Measurements from ENCODE around the gene SUMF1.

The SUMF1 gene

GRCh38 chr3:4497005-4497692, 30.1 kb upstream of the SUMF1 start:
- FAIRE-seq: no peak

GRCh38 chr3:4496087-4496452, 29.0 kb upstream of the SUMF1 start:
- FAIRE-seq: no peak

GRCh38 chr3:4495294-4496086, 28.4 kb upstream of the SUMF1 start:
- no peak for FAIRE-seq

GRCh38 chr3:4494895-4495264, 27.8 kb upstream of the SUMF1 start:
- FAIRE-seq: no peak

GRCh38 chr3:4493941-4494894, 27.1 kb upstream of the SUMF1 start:
- no peak for FAIRE-seq

GRCh38 chr3:4493014-4493940, 26.2 kb upstream of the SUMF1 start, which contains the start of gene ITPR1:
TSS of gene ITPR1 (plus strand) at chr3:4493348. CDS start at chr3:4516492, 23,144 bp downstream.
- peak; percentile 94 for FAIRE-seq

- no peak for FAIRE-seq
These were observed 25.3 kb upstream of the SUMF1 start for GRCh38 chr3:4492208-4493013.

- FAIRE-seq: no peak
These were observed 24.8 kb upstream of the SUMF1 start for GRCh38 chr3:4491855-4492207.

- FAIRE-seq: no peak
These were observed 11.2 kb upstream of the SUMF1 start for GRCh38 chr3:4478261-4478660.

- FAIRE-seq: no peak
These were observed 9.4 kb upstream of the SUMF1 start for GRCh38 chr3:4476496-4476895.

- FAIRE-seq: no peak
These were observed 8.7 kb upstream of the SUMF1 start for GRCh38 chr3:4475804-4476203.

- FAIRE-seq: no peak
These were observed 7.8 kb upstream of the SUMF1 start for GRCh38 chr3:4474683-4475490.

GRCh38 chr3:4472766-4473165, 5.7 kb upstream of the SUMF1 start:
- no peak for FAIRE-seq

- FAIRE-seq: no peak
These were observed 5.2 kb upstream of the SUMF1 start for GRCh38 chr3:4472312-4472711.

- FAIRE-seq: no peak
These were observed 4.8 kb upstream of the SUMF1 start for GRCh38 chr3:4471907-4472306.

GRCh38 chr3:4467522-4467867, 426 bp upstream of the SUMF1 start:
- no peak for FAIRE-seq

- FAIRE-seq: no peak
These were observed 2.5 kb downstream of the SUMF1 start for GRCh38 chr3:4464576-4464975.

GRCh38 chr3:4462369-4463040, 4.6 kb downstream of the SUMF1 start:
- no peak for FAIRE-seq

GRCh38 chr3:4461468-4462090, 5.5 kb downstream of the SUMF1 start:
- FAIRE-seq: no peak

GRCh38 chr3:4460334-4460733, 6.7 kb downstream of the SUMF1 start:
- FAIRE-seq: no peak
